K562 (cell line): Measurements from ENCODE around the gene NFIC.

Source experiments
- ZBTB8A ChIP-seq: fragments of 450-650 bp; IDR thresholded peaks from 2 replicates; pipeline ENCODE4 v1.6.1; 2018; ENCODE audit warnings: mild to moderate bottlenecking, moderate library complexity; ENCODE audit not compliant: partially characterized antibody
- ZNF232 ChIP-seq: sonication (generic); formaldehyde crosslinking; IDR thresholded peaks from 2 replicates; pipeline ENCODE4 v1.8.0; 2022; ENCODE audit warnings: mild to moderate bottlenecking, missing genetic modification reagents

- TF ChIP-seq ZBTB8A, result no peak
- TF ChIP-seq ZNF232 (CRISPR knock-in tag), result no peak
These were observed 145.3 kb downstream of the NFIC start for GRCh38 chr19:3511506-3512251.
